Activated T-helper 17 cell treated with anti-CD3 and anti-CD28 coated beads, Interleukin-2, amount 50 U/mL, for 72 hours (primary cell): Measurements from ENCODE around the gene TRIM14. TPM values are rescaled to one million over a fixed set of nuclear protein-coding genes. Genes with fewer than 3 reads are reported as not detected.
A peak's percentile ranks its signal among the peaks of the same experiment; 100 is the strongest.
"Not testable (repeated sequence)": the region's sequence is repeated elsewhere in the genome, so short reads cannot be mapped to it uniquely, and the experiment has no call there.

Experiments used
- ATAC-seq: fragments of 150-1000 bp; cut with Tn5 transposase; replicated peaks from 2 replicates; pipeline ENCODE4 v1.10.0; 2021; ENCODE audit warnings: mild to moderate bottlenecking, moderate library complexity
- H3K27ac Mint-ChIP-seq: one replicate; pipeline ENCODE4 v1.8.0; 2022; ENCODE audit warnings: mixed read lengths
- H3K27me3 Mint-ChIP-seq: one replicate; pipeline ENCODE4 v1.8.0; 2022; ENCODE audit warnings: mixed read lengths
- H3K36me3 Mint-ChIP-seq: one replicate; pipeline ENCODE4 v1.8.0; 2022; ENCODE audit warnings: low read depth, mild to moderate bottlenecking, mixed read lengths
- H3K4me1 Mint-ChIP-seq: one replicate; pipeline ENCODE4 v1.8.0; 2022; ENCODE audit warnings: mixed read lengths
- H3K4me3 Mint-ChIP-seq: one replicate; pipeline ENCODE4 v1.8.0; 2022; ENCODE audit warnings: mild to moderate bottlenecking, mixed read lengths
- H3K9me3 Mint-ChIP-seq: one replicate; pipeline ENCODE4 v1.8.0; 2022; ENCODE audit warnings: mixed read lengths
- total RNA-seq, 2 donors: library from RNA; stranded (reverse); gene quantifications; one replicate each; pipeline ENCODE4 v1.2.3, GENCODE V29; 2022

Gene TRIM14
- total RNA-seq, 2 donors from 2014 or later: 43.4 to 57.8 TPM

- H3K27me3 Mint-ChIP-seq: no peaks in the 10 kb centered on the region
- H3K27ac Mint-ChIP-seq: peak overlapping the region; percentile 9
- no peak for ATAC-seq
- peaks cover 6% of the 10 kb centered on the region for H3K36me3 Mint-ChIP-seq
- H3K4me3 Mint-ChIP-seq: no peak overlapping the region
- peaks cover 4% of the 10 kb centered on the region for H3K4me1 Mint-ChIP-seq
- H3K9me3 Mint-ChIP-seq: no peaks in the 10 kb centered on the region
Observed at GRCh38 chr9:98132158-98132557, 13.1 kb upstream of the TRIM14 start.

- no peak for ATAC-seq
- Mint-ChIP-seq H3K4me1 (peaks cover 4% of the 10 kb centered on the region), H3K36me3 (peaks cover 13% of the 10 kb centered on the region), H3K27me3 (no peaks in the 10 kb centered on the region), H3K4me3 (no peak overlapping the region), H3K9me3 (no peaks in the 10 kb centered on the region), H3K27ac (peak overlapping the region; percentile 29)
Observed at GRCh38 chr9:98130576-98131228, 11.7 kb upstream of the TRIM14 start.

DNA sequence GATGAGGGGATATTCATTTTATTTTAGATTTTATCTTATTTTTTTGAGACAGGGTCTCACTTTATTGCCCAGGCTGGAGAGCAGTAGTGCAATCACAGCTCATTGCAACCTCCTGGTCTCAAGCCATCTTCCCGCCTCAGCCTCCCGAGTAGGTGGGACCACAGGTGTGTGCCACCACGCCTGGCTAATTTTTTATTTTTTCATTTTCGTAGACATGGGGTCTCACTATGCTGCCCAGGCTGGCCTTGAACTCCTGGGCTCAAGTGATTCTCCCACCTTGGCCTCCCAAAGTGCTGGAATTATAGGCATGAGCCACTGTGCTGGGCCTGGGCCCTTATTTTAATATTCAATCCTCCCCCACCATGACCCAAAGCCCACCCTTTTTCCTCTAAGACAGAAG lies 11.0 kb upstream of the TRIM14 start:
- not testable (repeated sequence) for H3K4me1 Mint-ChIP-seq, H3K9me3 Mint-ChIP-seq, ATAC-seq, H3K27me3 Mint-ChIP-seq, H3K4me3 Mint-ChIP-seq
- peak overlapping the region; percentile 78 for H3K27ac Mint-ChIP-seq
- H3K36me3 Mint-ChIP-seq: peaks cover 13% of the 10 kb centered on the region

GRCh38 chr9:98129451-98129881 lies 10.4 kb upstream of the TRIM14 start:
- H3K27me3 Mint-ChIP-seq: no peaks in the 10 kb centered on the region
- H3K4me1 Mint-ChIP-seq: peaks cover 4% of the 10 kb centered on the region
- peaks cover 13% of the 10 kb centered on the region for H3K36me3 Mint-ChIP-seq
- ATAC-seq: no peak
- H3K4me3 Mint-ChIP-seq: no peak overlapping the region
- peak overlapping the region; percentile 78 for H3K27ac Mint-ChIP-seq
- no peaks in the 10 kb centered on the region for H3K9me3 Mint-ChIP-seq

- ATAC-seq: no peak
- Mint-ChIP-seq H3K9me3 (no peaks in the 10 kb centered on the region), H3K4me3 (no peak overlapping the region), H3K36me3 (peaks cover 10% of the 10 kb centered on the region), H3K27me3 (no peaks in the 10 kb centered on the region), H3K4me1 (peaks cover 4% of the 10 kb centered on the region), H3K27ac (no peak overlapping the region)
Observed at GRCh38 chr9:98128316-98128715, 9.3 kb upstream of the TRIM14 start.

GRCh38 chr9:98127226-98127625 lies 8.2 kb upstream of the TRIM14 start:
- Mint-ChIP-seq H3K36me3 (peaks cover 7% of the 10 kb centered on the region), H3K9me3 (no peaks in the 10 kb centered on the region), H3K27me3 (no peaks in the 10 kb centered on the region), H3K4me3 (no peak overlapping the region), H3K4me1 (peaks cover 4% of the 10 kb centered on the region), H3K27ac (peak overlapping the region; percentile 69)
- no peak for ATAC-seq

GRCh38 chr9:98124637-98125426 lies 5.8 kb upstream of the TRIM14 start:
- H3K27ac Mint-ChIP-seq: no peak overlapping the region
- H3K4me3 Mint-ChIP-seq: no peak overlapping the region
- H3K9me3 Mint-ChIP-seq: no peaks in the 10 kb centered on the region
- peaks cover 17% of the 10 kb centered on the region for H3K4me1 Mint-ChIP-seq
- peaks cover 7% of the 10 kb centered on the region for H3K36me3 Mint-ChIP-seq
- no peak for ATAC-seq
- H3K27me3 Mint-ChIP-seq: no peaks in the 10 kb centered on the region

- Mint-ChIP-seq H3K36me3 (peaks cover 13% of the 10 kb centered on the region), H3K4me1 (peaks cover 19% of the 10 kb centered on the region)
- not testable (repeated sequence) for H3K27ac Mint-ChIP-seq, H3K4me3 Mint-ChIP-seq, H3K27me3 Mint-ChIP-seq, ATAC-seq, H3K9me3 Mint-ChIP-seq
Observed at GRCh38 chr9:98124091-98124490, 5.1 kb upstream of the TRIM14 start.

DNA sequence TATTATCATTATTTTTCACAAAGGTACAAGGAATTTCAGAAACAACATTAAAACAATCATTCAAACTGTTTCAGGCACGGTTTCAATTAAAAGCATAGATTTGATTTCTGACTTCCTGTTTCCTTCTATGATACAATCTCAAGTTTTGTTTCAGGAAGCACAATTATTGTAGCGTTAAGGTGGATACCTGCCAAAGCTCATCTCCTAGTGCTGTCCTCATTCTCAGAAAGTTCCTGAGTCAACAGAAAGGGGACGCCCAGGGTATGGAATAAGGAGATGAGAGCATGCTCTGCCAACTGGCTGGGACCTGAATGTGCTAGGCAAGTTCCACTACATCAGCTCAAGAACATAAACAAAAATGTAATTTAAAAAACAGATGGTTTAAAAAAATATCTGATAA lies 2.0 kb upstream of the TRIM14 start:
- peak; percentile 23 for ATAC-seq
- H3K27ac Mint-ChIP-seq: peak overlapping the region; percentile 98
- H3K36me3 Mint-ChIP-seq: peaks cover 26% of the 10 kb centered on the region
- H3K4me3 Mint-ChIP-seq: peak overlapping the region; percentile 98
- peaks cover 27% of the 10 kb centered on the region for H3K4me1 Mint-ChIP-seq
- no peaks in the 10 kb centered on the region for H3K9me3 Mint-ChIP-seq
- no peaks in the 10 kb centered on the region for H3K27me3 Mint-ChIP-seq

- Mint-ChIP-seq H3K4me1 (peaks cover 27% of the 10 kb centered on the region), H3K27me3 (no peaks in the 10 kb centered on the region), H3K9me3 (no peaks in the 10 kb centered on the region), H3K27ac (peak overlapping the region; percentile 98), H3K36me3 (peaks cover 25% of the 10 kb centered on the region), H3K4me3 (peak overlapping the region; percentile 98)
- no peak for ATAC-seq
Observed at GRCh38 chr9:98120476-98120875, 1.5 kb upstream of the TRIM14 start.

DNA sequence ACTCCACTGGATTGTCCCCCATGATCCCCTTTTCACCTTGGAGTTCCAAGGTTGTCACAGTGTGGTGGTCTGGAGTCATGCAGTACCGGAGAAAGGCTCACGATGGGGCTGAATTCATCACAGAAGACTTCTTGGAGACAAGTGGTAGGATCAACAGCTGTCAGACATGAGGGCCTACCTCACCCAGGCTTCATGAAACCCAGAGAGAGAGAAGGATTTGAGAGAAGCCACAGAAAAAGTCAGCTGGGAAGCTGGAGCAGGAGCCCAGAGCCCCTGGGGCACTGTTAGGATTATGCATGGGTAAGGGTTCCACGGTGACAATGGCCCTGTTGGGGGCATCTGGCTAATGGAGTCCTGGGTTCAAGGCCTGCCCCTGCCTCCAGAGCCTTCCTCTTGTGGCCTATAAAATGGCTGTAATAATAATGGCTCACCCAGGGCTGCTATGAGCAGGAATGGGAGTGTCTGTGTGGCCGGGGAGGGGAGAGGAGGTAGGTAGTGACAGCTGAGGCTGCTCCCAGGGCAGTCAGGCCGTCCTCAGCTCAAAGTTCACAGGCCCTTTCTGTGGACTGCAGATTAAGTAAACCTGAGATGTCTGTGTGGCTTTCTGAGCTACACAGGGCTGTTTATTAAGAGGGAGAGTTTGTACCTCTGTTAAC lies 910 bp downstream of the TRIM14 start:
- H3K27ac Mint-ChIP-seq: peak overlapping the region; percentile 98

DNA sequence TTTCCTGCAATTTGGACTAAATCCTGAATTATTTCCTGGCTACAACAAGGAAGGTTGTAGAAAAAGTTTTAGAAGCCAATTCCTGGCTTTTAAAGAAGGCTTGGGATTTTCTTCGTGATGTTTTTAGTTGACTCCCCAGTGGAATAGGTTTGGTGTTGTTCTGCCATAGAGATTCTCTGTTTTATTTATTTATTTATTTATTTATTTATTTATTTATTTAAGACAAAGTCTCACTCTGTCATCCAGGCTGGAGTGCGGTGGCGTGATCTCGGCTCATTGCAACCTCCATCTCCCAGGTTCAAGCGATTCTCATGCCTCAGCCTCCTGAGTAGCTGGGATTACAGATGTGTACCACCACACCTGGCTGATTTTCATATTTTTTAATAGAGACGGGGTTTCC lies 1.9 kb downstream of the TRIM14 start:
- H3K9me3 Mint-ChIP-seq, ATAC-seq, H3K27me3 Mint-ChIP-seq: not testable (repeated sequence)
- H3K4me1 Mint-ChIP-seq: peaks cover 27% of the 10 kb centered on the region
- H3K36me3 Mint-ChIP-seq: peaks cover 28% of the 10 kb centered on the region
- H3K27ac Mint-ChIP-seq: peak overlapping the region; percentile 98
- peak overlapping the region; percentile 98 for H3K4me3 Mint-ChIP-seq

More for the DNA sequence above, 910 bp downstream of the TRIM14 start:
- peak overlapping the region; percentile 98 for H3K4me3 Mint-ChIP-seq
- no peaks in the 10 kb centered on the region for H3K9me3 Mint-ChIP-seq
- H3K27me3 Mint-ChIP-seq: no peaks in the 10 kb centered on the region
- peak; percentile 69 for ATAC-seq
- H3K36me3 Mint-ChIP-seq: peaks cover 25% of the 10 kb centered on the region
- H3K4me1 Mint-ChIP-seq: peaks cover 27% of the 10 kb centered on the region

DNA sequence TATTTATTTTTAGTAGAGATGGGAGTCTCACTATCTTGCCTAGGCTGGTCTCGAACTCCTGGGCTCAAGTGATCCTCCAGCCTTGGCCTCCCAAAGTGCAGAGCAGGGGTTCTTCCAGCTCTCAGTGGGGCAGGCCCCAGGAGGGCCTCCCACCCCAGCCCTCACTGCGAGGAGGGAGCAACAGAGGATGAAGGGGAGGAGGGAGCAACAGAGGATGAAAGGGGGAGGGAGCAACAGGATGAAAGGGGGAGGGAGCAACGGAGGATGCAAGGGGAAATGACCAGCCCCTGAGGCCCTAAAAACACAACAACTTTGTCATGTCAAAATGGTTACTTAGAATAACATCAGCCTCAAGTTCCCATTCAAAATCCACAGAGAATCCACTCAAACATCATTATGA lies 10.0 kb downstream of the TRIM14 start:
- H3K27ac Mint-ChIP-seq: peak overlapping the region; percentile 88
- H3K4me3 Mint-ChIP-seq: peak overlapping the region; percentile 81
- peaks cover 41% of the 10 kb centered on the region for H3K4me1 Mint-ChIP-seq
- no peaks in the 10 kb centered on the region for H3K9me3 Mint-ChIP-seq
- no peaks in the 10 kb centered on the region for H3K27me3 Mint-ChIP-seq
- peak; percentile 21 for ATAC-seq
- peaks cover 69% of the 10 kb centered on the region for H3K36me3 Mint-ChIP-seq

GRCh38 chr9:98108531-98109031 lies 10.4 kb downstream of the TRIM14 start:
- H3K27me3 Mint-ChIP-seq: no peaks in the 10 kb centered on the region
- H3K4me3 Mint-ChIP-seq: peak overlapping the region; percentile 81
- H3K4me1 Mint-ChIP-seq: peaks cover 44% of the 10 kb centered on the region
- H3K36me3 Mint-ChIP-seq: peaks cover 70% of the 10 kb centered on the region
- ATAC-seq: peak; percentile 80
- peak overlapping the region; percentile 88 for H3K27ac Mint-ChIP-seq
- no peaks in the 10 kb centered on the region for H3K9me3 Mint-ChIP-seq
